ENCODE measurements around the gene RYR3.

The RYR3 gene

GRCh38 chr15:33894193-33894592 is 583.4 kb downstream of the RYR3 start:
- no peak for DNase-seq (ENCODE audit: low spot score)

DNA sequence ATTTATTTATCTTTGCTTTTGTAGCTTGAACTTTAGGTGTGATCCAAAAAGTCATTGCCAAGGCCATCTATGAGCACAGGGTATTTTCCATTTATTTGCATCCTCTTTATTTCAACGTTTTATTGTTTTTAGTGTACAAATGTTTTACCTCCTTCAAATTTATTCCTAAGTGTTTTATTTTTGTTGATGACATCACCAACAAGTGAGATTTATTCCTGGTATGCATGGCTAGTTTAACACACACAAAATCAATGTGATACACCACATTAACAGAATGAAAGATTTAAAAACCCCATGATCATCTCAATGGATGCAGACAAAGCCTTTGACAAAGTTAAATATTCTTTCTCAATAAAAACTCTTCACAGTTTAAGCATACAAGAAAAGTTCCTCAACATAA is 591.3 kb downstream of the RYR3 start:
- no peak for DNase-seq (ENCODE audit: low spot score)

DNA sequence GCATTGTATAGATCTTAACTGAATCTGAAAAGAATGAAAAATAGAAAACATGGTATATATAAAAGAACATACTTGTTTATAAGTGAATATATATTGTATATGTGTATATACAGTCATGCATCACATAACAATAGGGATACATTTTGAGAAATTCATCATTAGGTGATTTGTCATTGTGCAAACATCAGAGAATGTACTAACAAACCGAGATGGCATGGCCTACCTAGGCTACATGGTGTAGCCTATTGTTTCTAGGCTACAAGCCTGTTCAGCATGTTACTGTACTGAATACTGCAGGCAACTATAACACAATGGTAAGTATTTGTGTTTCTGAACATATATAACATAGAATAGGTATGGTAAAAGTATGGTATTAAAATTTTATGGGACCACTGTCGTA is 592.9 kb downstream of the RYR3 start:
- DNase-seq (ENCODE audit: low spot score): no peak

- no peak for DNase-seq (ENCODE audit: low spot score)
These were observed 596.6 kb downstream of the RYR3 start for GRCh38 chr15:33907326-33907725.

DNA sequence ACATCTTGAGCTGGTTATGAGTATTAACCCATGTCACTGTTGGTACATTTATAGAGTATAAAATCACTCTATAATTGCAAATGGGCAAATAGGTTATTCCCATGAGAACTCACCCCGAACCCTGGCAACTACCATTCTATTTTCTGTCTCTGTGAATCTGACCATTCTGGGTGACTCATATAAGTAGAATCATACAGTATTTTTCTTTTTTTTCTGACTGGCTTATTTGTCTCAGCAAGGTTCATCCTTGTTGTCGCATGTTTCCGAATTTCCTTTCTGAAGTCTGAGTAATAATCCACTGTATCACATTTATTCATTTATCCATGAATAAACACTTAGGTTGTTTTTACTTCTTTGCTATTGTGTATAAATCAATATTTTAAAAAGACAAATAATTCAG is 597.6 kb downstream of the RYR3 start:
- no peak for DNase-seq (ENCODE audit: low spot score)

DNA sequence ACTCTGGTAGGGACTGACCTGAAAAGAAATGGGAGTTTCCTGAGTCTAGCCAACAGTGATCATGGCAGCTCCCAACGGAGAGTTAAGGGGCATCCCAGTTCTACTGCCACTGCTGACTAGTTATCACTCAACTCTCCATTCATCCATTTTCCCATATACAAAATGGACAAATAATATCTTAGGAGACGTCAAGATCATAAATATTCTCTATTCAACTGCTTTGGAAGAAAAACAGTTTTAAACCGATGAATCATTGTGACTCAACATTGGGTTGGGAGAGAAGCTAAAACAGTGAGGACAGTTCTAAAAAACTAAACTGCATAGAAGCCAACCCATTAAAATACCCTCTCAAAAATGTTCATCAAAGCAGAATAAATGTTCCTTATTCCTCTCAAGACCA is 600.0 kb downstream of the RYR3 start:
- DNase-seq (ENCODE audit: low spot score): no peak

DNA sequence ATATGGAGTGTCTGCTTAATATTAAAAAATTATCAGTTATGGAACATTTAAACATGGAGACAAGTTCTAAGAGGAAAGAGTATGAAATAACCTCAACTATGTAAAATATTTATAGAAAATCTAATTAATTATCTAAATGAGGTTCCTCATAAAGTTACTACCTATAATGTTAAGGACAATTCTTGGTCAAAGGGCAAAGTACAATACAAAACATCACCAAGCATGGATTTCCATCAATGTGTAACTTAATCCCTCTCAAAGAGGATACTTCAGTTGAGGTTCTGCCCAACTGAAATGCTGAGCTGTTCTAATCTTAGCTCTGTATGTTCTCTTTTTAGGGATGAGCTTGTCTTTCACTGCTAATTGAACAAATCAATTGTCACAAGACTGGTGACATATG is 601.6 kb downstream of the RYR3 start:
- no peak for DNase-seq (ENCODE audit: low spot score)

- DNase-seq (ENCODE audit: low spot score): no peak
These were observed 602.7 kb downstream of the RYR3 start for GRCh38 chr15:33913459-33913858.
